HG02885 (cell line): ENCODE results near the gene SLC25A26.
"Not testable (repeated sequence)": the region's sequence is repeated elsewhere in the genome, so short reads cannot be mapped to it uniquely, and the experiment has no call there.

Source experiments
- ATAC-seq: cut with Tn5 transposase; IDR thresholded peaks from one replicate; pipeline ENCODE4 v1.9.1; 2021; ENCODE audit warnings: mild to moderate bottlenecking; ENCODE audit not compliant: unreplicated experiment, poor library complexity

Gene SLC25A26

DNA sequence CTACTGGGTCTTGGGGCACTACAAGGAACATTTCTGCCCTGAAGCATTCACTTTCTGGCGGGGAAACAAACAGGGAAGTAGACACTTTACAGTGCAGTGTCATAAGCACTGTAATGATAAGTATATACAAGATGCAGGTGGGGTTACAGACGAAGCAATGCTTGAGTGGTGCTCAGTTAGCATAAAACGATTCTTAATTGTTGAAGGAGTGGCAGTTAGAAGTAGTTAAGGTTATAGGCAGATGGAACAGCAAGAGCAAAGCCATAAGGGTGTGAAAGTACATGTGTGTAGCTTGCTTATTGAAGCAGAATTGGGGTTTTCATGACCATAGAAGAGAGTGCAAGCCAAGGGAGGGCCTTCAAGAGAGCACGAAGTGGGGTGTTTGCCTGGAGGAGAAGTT, 46.2 kb downstream of the SLC25A26 start:
- peak; percentile 51 for ATAC-seq

DNA sequence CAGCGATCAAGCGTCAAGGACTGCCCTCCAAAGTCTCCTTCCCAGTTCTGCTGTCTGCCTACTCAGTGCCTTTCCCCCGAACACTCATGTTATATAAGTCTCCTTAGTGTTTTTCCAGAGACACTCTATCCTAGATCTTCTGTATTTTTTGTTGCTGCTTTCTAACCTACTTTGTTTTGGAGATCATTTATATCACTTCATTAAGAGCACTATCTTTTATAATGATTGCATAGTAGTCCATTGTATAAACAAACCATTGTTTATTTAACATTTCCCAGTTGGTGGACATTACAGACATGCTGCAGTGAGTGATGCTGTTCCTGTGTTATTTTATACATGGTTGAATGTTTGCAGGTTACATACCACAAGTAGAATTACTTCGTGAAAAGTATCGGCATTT, 47.1 kb downstream of the SLC25A26 start:
- no peak for ATAC-seq

DNA sequence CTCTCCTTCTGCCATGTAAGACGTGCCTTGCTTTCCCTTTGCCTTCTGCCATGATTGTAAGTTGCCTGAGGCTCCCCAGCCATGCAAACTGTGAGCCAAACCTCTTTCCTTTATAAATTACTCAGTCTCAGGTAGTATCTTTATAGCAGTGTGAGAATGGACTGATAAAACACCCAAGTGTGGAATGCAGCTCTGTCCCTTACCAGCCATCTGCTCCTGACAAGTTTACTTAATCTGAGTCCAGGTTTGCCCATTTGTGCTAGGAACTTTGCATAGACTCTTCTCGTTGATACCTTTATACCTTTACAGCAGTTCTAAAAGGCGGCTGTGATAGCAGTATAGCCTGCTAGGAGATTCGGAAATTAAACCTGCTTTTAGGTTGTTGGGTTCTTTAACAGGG, 48.1 kb downstream of the SLC25A26 start:
- ATAC-seq: no peak

DNA sequence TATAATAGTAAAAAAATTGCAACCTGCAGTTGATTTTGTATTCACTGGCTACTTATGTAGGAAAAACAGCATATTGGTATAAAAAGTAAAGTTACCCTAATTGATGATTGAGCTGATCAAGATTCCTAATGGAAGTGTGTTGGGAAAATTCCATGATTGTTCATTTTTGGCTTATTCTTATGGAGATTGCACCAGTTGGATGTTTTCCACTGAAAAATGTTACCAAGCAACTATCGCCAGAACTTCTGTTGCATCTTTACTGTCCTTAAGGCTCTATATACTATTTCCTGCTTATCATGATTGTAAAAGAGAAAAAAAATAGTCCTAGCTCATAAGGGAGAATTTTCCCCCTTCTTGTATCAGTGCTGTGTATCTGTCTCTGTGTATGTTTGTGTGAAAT, 48.6 kb downstream of the SLC25A26 start:
- ATAC-seq: no peak

DNA sequence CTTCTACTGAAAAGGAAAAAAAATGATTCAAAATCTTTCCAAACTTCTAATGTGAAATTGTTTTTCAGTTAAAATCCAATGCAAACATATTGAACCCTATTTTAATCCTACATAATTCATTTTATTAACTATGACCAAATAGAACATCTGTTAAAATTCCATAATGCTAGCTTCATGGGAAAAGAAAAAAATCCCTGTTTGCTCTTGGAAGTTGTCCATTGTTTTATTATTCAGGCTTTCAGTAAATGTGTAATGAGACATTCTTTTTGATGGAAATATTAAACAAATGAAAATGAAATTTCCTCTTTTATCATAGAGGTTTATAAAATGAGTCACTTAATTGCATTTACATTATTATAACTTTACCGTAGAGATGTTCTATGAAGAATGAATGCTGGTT, 49.5 kb downstream of the SLC25A26 start:
- ATAC-seq: no peak

DNA sequence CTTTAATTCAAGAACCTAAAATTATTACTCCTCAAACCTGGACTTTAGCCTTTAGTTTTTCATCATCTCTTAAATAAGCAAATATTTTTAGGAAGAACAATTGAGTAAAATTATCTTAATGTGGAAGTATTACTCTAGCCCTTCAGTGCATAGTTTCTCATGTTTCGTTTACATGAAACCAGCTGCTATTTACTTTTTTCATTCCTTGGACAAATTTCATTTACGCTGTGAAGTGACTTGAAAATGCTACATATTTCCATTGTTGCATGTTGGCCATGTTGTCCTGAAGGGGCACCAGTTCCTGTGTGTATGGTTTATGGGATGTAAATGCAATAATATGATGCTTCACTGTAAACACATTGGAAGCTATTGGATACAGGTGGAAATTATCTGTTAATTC, 49.9 kb downstream of the SLC25A26 start:
- ATAC-seq: no peak

DNA sequence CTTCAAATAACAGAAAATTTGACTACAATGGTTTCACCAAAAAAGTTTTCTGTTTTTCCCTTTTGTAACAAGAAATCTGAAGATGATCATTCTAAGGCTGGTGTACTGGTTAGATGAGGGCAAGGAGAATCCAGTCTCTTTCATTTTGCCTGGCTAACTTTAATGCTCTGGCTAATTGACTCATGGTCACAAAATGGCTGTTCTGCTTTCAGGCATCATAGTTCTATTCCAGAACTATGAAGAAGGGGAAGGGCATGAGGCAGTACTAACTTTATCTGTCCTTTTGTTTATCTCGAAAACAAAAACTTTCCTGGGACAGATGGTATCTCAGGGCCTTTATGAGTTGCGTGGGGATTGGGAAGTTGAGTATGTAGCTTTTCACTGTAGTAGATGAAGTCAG, 50.4 kb downstream of the SLC25A26 start:
- ATAC-seq: no peak

DNA sequence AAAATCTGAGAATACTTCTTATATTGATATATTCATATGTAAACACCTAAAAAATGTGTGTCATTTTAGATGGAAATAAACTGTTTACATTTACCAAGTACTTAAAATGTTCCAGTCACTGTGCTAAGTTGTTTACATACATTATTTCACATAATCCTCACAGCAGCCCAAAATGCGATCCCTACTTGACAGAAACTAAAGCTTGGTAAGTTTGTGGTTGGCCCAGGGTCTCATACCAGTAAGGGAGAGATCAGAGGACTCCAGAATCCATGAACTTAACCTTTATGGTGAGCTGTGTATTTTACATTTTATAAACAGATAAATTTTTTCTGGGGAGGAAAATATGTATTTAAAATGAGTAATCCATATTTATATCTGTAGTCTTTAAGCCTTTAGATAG, 51.2 kb downstream of the SLC25A26 start:
- ATAC-seq: no peak

DNA sequence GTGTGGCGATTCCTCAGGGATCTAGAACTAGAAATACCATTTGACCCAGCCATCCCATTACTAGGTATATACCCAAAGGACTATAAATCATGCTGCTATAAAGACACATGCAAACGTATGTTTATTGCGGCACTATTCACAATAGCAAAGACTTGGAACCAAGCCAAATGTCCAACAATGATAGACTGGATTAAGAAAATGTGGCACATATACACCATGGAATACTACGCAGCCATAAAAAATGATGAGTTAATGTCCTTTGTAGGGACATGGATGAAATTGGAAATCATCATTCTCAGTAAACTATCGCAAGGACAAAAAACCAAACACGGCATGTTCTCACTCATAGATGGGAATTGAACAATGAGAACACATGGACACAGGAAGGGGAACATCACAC, 54.0 kb downstream of the SLC25A26 start:
- not testable (repeated sequence) for ATAC-seq

DNA sequence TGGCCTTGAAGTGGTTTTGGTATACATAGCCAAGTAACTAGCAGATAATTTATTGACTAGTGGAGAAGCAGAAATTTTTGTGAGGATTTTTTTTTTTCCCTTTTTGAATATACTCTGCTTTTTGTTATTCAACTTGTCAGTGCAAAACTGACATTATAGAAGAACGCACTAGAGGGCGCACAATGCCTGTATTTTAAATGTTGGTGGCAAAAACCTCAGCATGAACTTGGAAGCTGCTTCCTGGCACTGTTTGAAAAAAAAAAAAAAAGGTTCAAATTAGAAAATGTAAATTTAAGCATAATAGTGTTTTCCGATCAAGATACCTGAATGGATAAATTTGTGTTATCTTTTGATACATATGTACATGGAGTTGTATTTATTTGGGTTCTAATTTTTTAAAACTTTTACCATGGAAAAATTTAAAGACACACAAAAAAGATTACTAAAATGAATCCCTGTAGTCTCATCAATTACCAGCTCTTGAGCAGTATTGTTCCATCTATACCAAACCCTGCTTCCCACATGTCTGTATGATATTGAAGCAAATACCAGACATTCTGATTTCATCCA, 56.0 kb downstream of the SLC25A26 start:
- ATAC-seq: no peak

DNA sequence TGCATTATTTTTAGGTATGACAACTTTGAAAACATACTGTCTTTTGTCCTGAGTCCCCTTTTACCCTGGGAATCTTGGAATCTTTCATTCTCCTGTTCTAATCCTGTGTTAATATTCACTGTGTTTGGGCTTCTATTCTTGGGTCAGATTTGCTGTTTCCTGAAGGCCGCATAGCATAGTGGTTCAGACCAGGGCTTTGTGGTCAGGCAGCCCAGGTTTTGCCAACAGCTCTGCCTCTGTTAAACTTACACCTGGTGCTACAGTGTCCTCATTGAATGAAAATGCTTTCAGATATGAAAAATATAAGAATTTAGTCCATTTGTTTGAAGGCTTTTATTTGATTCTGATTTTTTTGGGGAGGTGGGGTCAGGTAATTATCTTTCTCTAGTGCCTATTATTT, 58.4 kb downstream of the SLC25A26 start:
- ATAC-seq: no peak

DNA sequence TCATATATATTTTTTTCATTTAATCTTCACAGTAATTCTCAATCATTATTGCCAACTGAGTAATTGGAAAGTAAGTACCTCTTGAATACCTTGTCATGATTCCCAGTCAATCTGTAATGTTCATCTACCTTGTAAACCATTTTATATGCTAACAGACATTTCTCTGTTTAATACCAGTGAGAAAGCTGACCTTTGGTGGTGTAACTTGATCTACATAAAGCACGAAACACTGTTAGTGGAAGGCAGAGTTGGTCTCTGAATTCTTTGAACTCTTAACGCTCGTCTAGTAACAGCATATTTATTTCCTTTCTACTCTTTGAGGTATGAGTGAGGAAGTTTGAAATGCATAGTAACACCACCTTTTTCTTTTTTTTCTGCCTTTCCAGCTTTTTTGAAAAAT, 59.5 kb downstream of the SLC25A26 start:
- no peak for ATAC-seq

DNA sequence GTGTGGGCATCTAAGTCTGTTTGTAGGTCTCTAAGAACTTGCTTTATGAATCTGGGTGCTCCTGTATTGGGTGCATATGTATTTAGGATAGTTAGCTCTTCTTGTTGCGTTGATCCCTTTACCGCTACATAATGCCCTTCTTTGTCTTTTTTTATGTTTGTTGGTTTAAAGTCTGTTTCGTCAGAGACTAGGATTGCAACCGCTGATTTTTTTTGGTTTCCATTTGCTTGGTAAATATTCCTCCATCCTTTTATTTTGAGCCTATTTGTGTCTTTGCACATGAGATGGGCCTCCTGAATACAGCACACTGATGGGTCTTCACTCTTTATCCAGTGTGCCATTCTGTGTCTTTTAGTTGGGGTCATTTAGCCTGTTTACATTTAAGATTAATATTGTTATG, 71.1 kb downstream of the SLC25A26 start:
- ATAC-seq: not testable (repeated sequence)

DNA sequence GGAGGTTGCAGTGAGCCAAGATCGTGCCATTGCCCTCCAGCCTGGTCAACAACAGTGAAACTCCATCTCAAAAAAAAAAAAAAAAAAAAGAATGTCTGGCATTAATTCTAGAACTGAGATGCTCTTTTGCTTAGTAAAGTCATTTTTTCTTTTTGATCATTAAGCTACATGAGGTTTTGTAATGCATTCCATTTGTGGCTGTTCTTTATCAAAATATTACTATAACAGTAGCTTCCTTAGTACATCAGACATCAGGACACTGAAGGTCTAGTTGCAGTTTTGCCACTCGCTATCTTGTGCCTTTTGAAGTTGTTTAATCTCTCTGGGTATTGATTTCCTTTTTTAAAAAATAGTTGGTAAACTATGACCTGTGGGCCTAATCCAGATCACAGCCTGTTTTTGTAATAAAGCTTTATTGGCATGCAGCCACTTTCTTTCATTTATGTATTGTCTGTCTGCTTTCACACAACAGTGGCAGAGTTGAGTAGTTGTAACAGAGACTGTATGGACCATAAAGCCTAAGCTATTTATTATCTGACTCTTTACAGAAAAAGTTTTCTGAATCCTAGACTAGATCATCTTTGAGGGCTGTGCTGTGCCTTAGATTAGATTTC, 76.6 kb downstream of the SLC25A26 start:
- ATAC-seq: no peak

DNA sequence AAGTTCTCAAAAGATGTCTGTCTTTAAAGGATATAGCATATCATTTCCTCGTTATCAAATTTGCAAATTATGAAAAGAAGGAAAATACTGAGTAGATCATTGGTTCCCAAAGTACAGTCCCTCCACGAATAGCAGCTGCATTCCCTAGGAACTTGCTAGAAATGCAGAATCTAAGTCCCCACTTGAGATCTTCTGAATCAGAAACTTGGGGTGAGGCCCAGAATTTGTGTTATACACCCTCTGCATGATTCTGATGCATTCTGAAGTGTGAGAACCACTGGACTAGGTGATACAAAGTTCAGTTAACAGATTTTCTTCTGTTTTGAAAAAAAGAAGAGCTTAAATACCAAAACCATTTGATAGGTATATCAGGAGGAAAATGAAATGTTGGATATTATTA, 77.1 kb downstream of the SLC25A26 start:
- ATAC-seq: no peak

DNA sequence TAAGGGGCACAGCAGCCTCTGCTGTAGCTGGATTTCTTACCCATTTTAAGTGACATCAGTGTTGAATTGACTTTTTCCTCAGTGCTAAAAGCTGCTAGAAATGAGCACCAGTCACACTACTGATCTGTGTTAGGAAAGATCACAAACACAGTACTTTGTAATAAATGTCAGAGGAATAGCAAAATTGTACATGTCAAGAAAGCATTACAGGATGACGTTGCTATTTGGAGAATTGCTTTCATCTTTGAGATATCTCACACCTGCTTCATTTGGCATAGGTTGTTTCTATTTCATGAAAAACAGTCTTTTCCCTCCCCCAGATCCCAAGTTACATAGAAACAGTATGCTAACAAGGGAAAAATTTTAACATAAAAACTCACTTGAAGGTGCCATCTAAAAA, 77.8 kb downstream of the SLC25A26 start:
- no peak for ATAC-seq

DNA sequence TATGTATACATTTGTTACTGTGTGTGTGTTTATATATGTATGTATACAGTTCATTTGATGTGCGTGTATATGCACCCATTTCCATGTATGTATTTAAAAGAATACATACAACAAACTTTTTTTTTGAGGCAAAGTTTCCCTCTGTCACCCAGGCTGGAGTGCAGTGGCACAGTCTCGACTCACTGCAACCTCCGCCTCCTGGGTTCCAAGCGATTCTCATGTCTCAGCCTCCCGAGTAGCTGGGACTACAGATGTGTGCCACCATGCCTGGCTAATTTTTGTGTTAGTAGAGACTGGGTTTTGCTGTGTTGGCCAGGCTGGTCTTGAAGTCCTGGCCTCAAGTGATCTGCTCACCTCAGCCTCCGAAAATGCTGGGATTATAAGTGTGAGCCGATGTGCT, 78.3 kb downstream of the SLC25A26 start:
- ATAC-seq: not testable (repeated sequence)

DNA sequence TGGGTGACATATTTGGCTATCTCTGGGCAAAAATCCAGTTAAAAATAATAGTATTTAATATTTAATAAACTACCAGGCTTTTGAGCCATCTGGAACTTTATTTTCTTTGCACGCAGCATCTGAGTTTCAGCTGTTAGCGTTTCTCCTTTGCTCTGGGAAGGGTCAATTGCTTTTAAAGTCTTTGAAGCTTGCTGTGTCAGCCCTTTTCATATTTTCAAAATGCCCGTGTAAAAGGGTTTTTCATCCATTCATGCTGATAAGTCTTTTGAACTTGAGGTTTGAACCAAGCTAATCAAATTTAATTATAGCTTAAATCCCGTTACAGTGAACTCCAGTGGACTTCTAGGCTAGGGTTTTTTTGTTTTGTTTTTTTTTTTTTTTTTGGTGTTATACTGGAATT, 79.1 kb downstream of the SLC25A26 start:
- ATAC-seq: no peak

DNA sequence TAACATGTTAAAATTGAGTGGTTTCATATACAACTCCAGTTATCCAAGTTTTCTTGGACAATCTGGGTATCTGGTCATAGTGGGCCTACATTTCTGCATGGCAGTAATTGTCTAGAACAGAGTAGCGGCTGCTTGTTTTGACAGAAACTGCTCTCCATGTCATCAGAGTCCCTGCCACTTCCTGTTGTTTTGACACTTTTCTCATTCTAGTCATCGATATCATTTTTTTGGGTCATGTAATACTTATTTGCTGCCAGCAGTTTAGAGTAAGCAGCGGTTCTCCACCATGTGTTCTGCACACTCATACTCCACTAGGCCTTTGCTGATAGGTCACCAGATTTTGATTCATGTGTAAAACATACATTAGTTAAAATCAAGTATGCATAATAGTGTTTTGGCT, 81.5 kb downstream of the SLC25A26 start:
- no peak for ATAC-seq

DNA sequence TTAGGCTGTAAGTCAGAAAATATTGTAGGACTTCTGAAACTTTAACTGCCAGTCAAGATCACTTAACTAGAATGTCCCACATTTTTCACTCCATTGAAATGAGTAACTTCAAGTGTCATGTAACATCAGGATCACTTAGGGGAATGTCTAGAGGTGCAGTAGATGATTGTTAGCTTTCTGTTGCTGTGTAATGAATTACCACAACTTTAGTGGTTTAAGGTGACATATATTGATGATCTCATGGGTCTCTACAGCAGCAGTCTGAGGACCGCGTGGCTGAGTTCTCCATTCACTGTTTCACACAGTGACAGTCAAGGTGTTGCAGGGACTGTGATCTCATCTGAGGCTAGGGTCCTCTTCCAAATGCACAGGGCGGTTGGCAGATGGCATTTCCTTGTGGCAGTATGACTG, 82.7 kb downstream of the SLC25A26 start:
- ATAC-seq: no peak

DNA sequence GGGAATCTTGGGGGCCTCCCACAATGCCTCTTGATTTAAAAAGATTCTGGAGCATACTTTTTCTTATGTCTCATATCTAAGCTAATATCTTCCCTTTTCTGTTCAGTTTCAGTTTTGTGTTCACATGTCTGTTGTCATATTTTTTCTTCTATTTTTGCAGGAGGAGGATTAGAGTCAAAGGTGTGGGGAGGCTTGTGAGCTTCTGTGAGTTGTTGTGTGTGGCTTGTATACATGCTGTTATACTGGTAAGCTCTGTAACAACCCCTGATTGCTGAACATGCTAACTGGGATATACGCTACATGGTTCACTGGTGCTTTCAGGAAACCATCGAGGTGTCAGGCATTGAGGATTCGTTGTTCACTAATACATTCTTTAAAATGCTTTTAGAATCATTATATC, 83.5 kb downstream of the SLC25A26 start:
- ATAC-seq: no peak

DNA sequence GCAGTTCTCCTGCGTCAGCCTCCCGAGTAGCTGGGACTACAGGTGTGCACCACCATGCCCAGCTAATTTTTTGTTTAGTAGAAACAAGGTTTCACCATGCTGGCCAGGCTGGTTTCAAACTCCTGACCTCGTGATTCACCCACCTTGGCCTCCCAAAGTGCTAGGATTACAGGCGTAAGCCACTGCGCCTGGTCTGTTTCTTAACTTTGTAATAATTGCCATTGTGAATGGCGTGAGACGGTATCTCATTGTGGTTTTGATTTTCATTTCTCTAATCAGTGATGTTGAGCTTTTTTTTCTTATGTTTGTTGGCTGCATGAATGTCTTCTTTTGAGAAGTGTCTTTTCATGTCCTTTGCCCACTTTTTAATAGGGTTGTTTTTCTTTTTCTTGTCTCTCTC, 85.3 kb downstream of the SLC25A26 start:
- not testable (repeated sequence) for ATAC-seq

DNA sequence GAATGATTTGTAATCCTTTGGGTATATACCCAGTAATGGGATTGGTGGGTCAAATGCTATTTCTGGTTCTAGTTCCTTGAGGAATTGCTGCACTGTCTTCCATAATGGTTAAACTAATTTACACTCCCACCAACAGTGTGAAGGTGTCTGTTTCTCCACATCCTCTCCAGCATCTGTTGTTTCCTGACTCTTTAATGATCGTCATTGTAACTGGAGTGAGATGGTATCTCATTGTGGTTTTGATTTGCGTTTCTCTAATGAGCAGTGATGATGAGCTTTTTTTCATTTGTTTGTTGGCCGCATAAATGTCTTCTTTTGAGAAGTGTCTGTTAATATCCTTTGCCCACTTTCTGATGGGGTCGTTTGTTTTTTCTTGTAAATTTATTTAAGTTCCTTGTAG, 86.2 kb downstream of the SLC25A26 start:
- ATAC-seq: not testable (repeated sequence)
